ENCODE data around the gene PTRHD1.

PTRHD1 gene

GRCh38 chr2:24828238-24828996 is 35.2 kb upstream of the PTRHD1 start:
- no peak for DNase-seq

- peak; percentile 85 to 91 for DNase-seq
Measured at GRCh38 chr2:24827321-24828237, 34.4 kb upstream of the PTRHD1 start.

- no peak for DNase-seq
Measured at GRCh38 chr2:24826773-24827145, 33.6 kb upstream of the PTRHD1 start.

- no peak for DNase-seq
Measured at GRCh38 chr2:24825883-24826772, 32.9 kb upstream of the PTRHD1 start.

- no peak for DNase-seq
Measured at GRCh38 chr2:24824966-24825882, 32.0 kb upstream of the PTRHD1 start.

- DNase-seq: no peak
Measured at GRCh38 chr2:24824071-24824588, 30.9 kb upstream of the PTRHD1 start.

- DNase-seq: peak; percentile 36 to 65
Measured at GRCh38 chr2:24822049-24822706, 29.0 kb upstream of the PTRHD1 start.

- no peak for DNase-seq
Measured at GRCh38 chr2:24821433-24821891, 28.3 kb upstream of the PTRHD1 start.

- DNase-seq: no peak
Measured at GRCh38 chr2:24820598-24821432, 27.6 kb upstream of the PTRHD1 start.

GRCh38 chr2:24820175-24820513 is 27.0 kb upstream of the PTRHD1 start:
- DNase-seq: no peak

- DNase-seq: no peak
Measured at GRCh38 chr2:24819442-24820174, 26.4 kb upstream of the PTRHD1 start.

GRCh38 chr2:24818721-24819167 is 25.6 kb upstream of the PTRHD1 start:
- no peak for DNase-seq

- DNase-seq: no peak
Measured at GRCh38 chr2:24816884-24817283, 23.7 kb upstream of the PTRHD1 start.

- no peak for DNase-seq
Measured at GRCh38 chr2:24816404-24816803, 23.2 kb upstream of the PTRHD1 start.

GRCh38 chr2:24815171-24815570 is 22.0 kb upstream of the PTRHD1 start:
- DNase-seq: no peak

GRCh38 chr2:24814516-24814915 is 21.3 kb upstream of the PTRHD1 start:
- no peak for DNase-seq

- DNase-seq: no peak
Measured at GRCh38 chr2:24813691-24814137, 20.5 kb upstream of the PTRHD1 start.

GRCh38 chr2:24809316-24810007 is 16.3 kb upstream of the PTRHD1 start:
- no peak for DNase-seq

GRCh38 chr2:24806661-24807036 is 13.5 kb upstream of the PTRHD1 start:
- no peak for DNase-seq

Measured in NCI-H2081 (cell line).